ENCODE data around the gene ATP12A.

DNA sequence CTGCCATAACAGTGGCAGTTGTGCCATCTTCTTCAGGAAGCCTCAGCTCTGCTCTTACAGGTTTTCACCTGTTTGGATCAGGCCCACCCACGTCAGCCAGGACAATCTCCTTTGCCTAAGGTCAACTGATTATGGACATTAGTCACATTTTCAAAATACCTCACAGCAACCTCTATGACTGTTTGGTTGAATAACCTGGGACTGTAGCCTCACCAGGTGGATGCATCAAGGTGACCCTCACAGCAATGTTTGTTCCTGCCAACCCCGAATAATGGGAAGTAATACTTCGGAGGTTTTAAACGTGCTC, 17.2 kb upstream of the ATP12A start:
- TF ChIP-seq, protein P1, sequence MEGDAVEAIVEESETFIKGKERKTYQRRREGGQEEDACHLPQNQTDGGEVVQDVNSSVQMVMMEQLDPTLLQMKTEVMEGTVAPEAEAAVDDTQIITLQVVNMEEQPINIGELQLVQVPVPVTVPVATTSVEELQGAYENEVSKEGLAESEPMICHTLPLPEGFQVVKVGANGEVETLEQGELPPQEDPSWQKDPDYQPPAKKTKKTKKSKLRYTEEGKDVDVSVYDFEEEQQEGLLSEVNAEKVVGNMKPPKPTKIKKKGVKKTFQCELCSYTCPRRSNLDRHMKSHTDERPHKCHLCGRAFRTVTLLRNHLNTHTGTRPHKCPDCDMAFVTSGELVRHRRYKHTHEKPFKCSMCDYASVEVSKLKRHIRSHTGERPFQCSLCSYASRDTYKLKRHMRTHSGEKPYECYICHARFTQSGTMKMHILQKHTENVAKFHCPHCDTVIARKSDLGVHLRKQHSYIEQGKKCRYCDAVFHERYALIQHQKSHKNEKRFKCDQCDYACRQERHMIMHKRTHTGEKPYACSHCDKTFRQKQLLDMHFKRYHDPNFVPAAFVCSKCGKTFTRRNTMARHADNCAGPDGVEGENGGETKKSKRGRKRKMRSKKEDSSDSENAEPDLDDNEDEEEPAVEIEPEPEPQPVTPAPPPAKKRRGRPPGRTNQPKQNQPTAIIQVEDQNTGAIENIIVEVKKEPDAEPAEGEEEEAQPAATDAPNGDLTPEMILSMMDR (conservative IDR thresholded peaks at IDR 0.05 in 1 of 2, IDR thresholded peaks at IDR 0.05 in 1 of 2; ENCODE audit: low read depth in 1 of 2, low read length in 2 of 2): no peak
- TF ChIP-seq EZH2 (IDR thresholded peaks at IDR 0.05; ENCODE audit: low read length, missing control alignments): no peak

Data from fibroblast of lung (primary cell).